GM19324 (cell line): Measurements from ENCODE around the gene FSD1.
"Not testable (repeated sequence)": the region's sequence is repeated elsewhere in the genome, so short reads cannot be mapped to it uniquely, and the experiment has no call there.

ENCODE experiments used
- ATAC-seq: cut with Tn5 transposase; IDR thresholded peaks from one replicate; pipeline ENCODE4 v1.9.1; 2021; ENCODE audit warnings: mild to moderate bottlenecking, moderate library complexity; ENCODE audit not compliant: unreplicated experiment, low FRiP score

Gene FSD1

DNA sequence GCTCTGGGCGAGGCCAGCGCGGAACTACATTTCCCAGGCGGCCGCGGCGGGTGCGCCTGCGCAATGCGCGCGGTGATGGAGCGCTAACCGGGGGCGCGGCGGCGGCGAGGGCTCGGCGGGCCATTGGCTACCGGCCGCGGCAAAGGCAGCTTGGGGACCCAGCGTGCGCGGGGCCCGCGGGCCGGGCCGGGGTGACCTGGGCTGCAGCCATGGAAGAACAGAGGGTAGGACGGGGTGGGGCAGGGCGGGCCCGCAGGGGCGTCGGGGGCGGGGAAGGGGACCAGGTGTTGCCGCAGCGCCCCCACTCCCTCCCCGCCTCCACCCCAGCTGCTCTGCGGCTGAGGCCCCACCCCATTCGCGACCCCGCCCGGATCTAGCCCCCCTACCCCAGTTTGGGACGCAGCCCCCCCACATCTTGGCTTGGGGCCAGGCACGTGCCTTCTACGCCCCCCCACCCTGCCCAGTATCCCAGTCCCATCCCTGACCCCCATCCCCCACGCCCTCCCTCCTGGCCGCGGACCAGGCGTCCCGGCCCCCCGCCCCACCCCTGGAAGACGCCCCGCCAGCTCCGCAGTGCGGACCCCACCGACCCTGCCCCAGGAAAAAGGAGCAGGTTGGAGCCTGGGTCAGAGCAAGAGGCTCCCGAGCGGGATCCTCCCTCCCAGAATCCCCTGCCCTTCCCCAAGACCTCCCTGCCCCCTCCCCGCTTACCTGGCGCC is at the start of gene FSD1:
Gene FSD1 (plus strand): TSS at position 61 of the 719 bp plus-strand sequence. CDS start 149 bp downstream, at position 210.
- no peak for ATAC-seq

- no peak for ATAC-seq
Measured at GRCh38 chr19:4256563-4256962, 47.8 kb upstream of the FSD1 start.

- ATAC-seq: no peak
Measured at GRCh38 chr19:4257025-4257424, 47.4 kb upstream of the FSD1 start.

DNA sequence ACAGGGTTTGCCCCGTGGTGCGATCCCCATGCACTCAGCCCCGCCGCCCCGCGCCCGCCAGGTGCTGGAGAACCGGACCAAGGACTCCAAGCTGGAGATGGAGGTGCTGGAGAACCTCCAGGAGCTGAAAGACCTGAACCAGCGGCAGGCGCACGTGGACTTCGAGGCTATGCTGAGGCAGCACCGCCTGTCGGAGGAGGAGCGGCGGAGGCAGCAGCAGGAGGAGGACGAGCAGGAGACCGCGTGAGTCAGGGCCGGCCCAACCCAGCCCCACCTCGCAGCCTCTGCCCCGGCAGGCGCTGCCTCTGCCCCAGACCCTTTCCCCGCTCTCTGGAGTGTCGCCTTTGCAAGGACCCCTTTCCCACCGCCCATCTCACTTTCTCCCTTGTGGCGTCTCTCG is 46.2 kb upstream of the FSD1 start:
- no peak for ATAC-seq

DNA sequence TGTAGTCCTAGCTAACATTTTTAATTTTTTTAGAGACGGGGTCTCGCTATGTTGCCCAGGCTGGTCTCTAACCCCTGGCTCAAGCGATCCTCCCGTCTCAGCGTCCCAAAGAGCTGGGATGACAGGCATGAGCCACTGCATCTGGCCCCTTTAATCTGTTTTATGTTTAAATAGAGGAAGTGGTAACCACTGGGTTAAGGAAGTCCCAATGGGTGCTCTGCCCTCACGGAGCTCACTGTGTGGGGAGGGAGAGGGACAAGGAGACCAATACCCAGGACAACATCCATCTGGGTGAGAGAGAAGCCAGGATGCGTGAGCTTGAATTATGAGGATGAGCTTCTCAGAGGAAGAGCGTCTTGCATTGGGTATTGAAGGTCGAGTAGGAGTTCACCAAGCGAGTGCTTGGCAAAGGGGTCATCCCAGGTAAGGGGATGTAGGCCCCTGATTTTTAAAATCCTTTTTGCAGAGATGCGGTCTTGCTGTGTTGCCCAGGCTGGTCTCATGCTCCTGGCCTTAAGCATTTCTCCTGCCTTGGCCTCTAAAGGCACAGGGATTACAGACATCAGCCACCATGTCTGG is 43.7 kb upstream of the FSD1 start:
- no peak for ATAC-seq

DNA sequence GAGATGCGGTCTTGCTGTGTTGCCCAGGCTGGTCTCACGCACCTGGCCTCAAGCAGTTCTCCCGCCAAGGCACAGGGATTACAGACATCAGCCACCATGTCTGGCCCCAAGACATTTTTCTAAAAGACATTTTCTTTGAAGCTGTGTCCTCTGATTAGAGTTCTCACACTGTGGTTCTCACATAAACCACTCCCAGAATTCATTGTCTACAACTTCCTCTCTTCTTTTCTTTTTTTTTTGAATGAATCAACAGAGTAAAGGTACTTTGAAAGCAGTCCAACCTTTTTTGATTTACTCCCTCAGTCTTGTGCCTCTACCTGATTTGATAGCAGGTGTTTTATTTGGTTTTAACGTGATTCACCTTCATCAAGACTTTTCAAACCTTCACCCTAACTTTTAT is 39.6 kb upstream of the FSD1 start:
- no peak for ATAC-seq

GRCh38 chr19:4266253-4267000 is 38.0 kb upstream of the FSD1 start:
- ATAC-seq: no peak

DNA sequence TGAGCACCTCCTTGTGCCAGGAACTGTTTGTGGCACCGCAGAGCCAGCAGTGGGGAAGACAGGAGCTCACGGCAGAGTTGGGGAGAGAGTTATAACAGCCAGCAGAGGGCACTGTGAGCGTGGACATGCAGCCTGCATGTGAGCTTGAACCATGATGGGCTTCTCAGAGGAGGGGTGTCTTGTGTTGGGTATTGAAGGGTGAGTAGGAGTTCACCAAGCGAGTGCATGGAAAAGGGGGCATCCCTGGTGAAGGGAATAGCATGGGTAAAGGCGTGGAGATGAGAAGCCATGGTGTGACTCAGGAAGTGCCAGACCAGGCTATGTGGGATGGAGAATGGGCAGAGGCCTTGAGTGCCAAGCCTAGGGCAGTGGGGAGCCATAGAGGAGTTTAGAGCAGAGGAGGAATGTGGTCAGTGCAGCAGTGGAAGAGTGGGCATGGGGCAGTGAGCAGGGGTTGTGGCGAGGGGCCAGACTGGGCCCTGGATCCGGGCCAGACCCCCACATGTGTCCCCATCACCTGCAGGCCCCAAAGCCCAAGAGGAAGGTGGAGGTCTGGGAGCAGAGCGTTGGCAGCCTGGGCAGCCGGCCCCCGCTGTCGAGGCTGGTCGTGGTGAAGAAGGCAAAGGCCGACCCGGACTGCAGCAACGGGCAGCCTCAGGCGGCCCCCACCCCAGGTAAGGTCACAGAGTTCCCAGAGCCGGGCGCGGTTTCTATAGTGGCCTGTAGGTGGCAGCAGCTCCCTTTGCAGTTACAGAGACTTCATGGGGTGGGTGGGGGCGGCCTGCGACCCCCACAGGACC is 37.1 kb upstream of the FSD1 start:
- ATAC-seq: no peak

GRCh38 chr19:4267901-4268815 is 36.2 kb upstream of the FSD1 start:
- ATAC-seq: no peak

GRCh38 chr19:4268816-4269430 is 35.5 kb upstream of the FSD1 start:
- ATAC-seq: no peak

DNA sequence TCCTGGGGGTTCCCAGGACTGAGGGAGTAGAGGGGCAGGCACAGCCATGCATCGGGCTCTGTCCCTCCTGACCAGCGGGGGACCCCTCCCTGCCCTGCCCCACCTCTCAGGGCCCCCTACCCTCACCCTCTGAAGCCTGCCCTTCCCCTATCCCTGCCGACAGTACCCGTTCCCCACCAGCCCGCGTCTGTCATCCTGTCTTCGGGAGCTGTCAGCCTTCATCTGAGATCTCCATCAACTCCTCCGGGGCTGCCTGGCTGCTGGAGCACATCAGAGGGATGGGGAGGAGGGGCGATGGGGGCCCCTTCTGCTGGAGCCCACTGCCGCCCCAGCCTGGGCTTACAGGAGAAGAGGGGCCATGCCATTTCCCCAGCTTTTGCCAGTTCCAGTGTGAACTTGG is 31.5 kb upstream of the FSD1 start:
- no peak for ATAC-seq

DNA sequence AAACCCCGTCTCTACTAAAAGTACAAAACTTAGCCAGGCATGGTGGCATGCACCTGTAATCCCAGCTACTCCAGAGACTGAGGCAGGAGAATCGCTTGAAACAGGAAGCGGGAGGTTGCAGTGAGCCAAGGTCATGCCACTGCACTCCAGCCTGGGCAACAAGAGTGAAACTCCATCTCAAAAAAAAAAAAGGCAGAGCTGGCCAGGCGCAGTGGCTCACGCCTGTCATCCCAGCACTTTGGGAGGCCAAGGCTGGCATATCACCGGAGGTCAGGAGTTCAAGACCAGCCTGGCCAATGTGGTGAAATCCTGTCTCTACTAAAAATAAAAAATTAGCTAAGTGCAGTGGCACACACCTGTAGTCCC is 30.1 kb upstream of the FSD1 start:
- ATAC-seq: not testable (repeated sequence)

DNA sequence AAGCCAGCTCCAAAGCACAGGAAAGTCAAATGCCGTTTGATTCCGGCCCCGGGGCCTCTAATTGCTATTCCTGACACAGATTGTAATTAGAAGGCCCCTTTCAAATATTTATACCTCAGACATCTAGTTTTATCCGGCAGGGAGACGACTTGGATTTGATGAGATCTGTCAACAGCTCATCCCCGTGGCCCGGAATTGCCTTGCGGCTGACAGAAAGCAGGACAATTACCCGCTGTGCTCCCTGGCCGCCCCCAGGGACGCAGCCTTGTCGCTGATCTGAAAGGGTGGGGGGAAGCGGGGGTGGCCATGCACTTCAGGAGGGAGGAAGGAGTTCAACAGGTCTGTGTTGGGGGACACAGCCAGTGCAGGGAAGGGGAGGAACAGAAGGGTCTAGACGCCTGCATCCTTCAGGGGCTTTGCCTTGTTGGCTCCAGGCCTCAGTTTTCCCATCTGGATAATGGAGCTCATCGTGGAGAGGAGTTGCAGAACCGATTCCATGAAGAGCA is 27.2 kb upstream of the FSD1 start:
- no peak for ATAC-seq

DNA sequence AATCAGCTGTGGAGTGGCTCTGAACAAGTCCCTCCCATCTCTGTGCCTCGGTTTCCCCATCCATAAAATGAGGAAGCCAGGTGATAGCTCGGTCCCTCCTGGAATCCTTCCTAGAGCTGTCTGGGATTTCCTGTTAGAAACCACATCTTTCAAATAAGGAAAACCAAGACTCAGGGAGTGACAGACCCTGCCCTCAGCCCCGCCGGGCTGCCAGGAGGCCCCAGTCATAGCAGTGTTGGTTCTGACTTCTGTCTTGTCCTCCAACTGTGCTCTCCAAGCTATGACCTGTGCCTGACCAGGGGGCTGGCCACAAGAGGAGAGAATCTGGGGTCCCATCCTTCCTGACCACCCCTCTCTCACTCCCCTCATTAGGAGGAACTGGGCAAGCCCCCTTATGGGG is 26.4 kb upstream of the FSD1 start:
- ATAC-seq: no peak

- no peak for ATAC-seq
Measured at GRCh38 chr19:4278419-4279266, 25.8 kb upstream of the FSD1 start, which contains the start of gene SHD. TSS of gene SHD (plus strand) at chr19:4279266. CDS start at chr19:4280064, 798 bp downstream.

- ATAC-seq: no peak
Measured at GRCh38 chr19:4279267-4279529, 25.2 kb upstream of the FSD1 start.

GRCh38 chr19:4279530-4280422 is 24.6 kb upstream of the FSD1 start:
- ATAC-seq: no peak
